ENCODE measurements around the gene RCAN1.

- TF ChIP-seq CTCF (conservative IDR thresholded peaks at IDR 0.05; ENCODE audit: low read length) (no peak), EZH2phosphoT487 (IDR thresholded peaks at IDR 0.05; ENCODE audit: borderline replicate concordance, low read depth, low read length) (no peak)
Measured at GRCh38 chr21:34648739-34649297, 33.9 kb upstream of the RCAN1 start.

All from OCI-LY7 (cell line).